ENCODE measurements around the gene PKN3. TPM values are rescaled to one million over a fixed set of nuclear protein-coding genes. Genes with fewer than 3 reads are reported as not detected.

The PKN3 gene
- total and polyA plus RNA-seq, 9 of the 15 experiments (the other 6 are each of a cell fraction or from before 2014, with no cell fraction given) = 0.82 to 49.2 (median 19.7) TPM

GRCh38 chr9:128702445-128702948, at the start of gene PKN3 (continued):
- TF ChIP-seq ZNF592 (IDR thresholded peaks at IDR 0.05) (peak; percentile 78), ATF7 (IDR thresholded peaks at IDR 0.05) (peak; percentile 81), RB1 (IDR thresholded peaks at IDR 0.05; ENCODE audit: low read depth) (peak; percentile 95), USF1 (CRISPR knock-in tag; IDR thresholded peaks at IDR 0.05) (0 out of 2 replicates have a peak, but pooled peaks have one; percentile 19), HNRNPK (IDR thresholded peaks at IDR 0.05; ENCODE audit: low read depth, low read length, poor library complexity, severe bottlenecking) (peak; percentile 5), YY1 (IDR thresholded peaks at IDR 0.05; ENCODE audit: borderline replicate concordance in 1 of 3, control insufficient read depth in 1 of 3, extremely low read depth in 1 of 3, insufficient read depth in 3 of 3, insufficient read length in 1 of 3, insufficient replicate concordance in 2 of 3, low read depth in 1 of 3, low read length in 2 of 3) (peak in 2 of 3 experiments; percentile 28 to 39), EGR1 (conservative IDR thresholded peaks at IDR 0.05) (peak; percentile 28; the same call in 1 of the 2 replicates), RCOR1 (IDR thresholded peaks at IDR 0.05; ENCODE audit: borderline replicate concordance in 1 of 2, low read depth in 2 of 2, low read length in 2 of 2) (0 out of 4 replicates have a peak, but pooled peaks of 1 of the 2 experiments have one; percentile 4), L3MBTL2 (IDR thresholded peaks at IDR 0.05) (peak; percentile 62), KLF1 (tag; IDR thresholded peaks at IDR 0.05) (0 out of 2 replicates have a peak, but pooled peaks have one; percentile 38), RAD21 (CRISPR knock-in tag; conservative IDR thresholded peaks at IDR 0.05 in 1 of 2, IDR thresholded peaks at IDR 0.05 in 1 of 2) (peak; percentile 57 to 58), CC2D1A (IDR thresholded peaks at IDR 0.05) (no peak), CTCFL (IDR thresholded peaks at IDR 0.05; ENCODE audit: borderline replicate concordance, insufficient read depth, low read depth, low read length, poor library complexity, severe bottlenecking) (peak; percentile 80), SAP30 (IDR thresholded peaks at IDR 0.05; ENCODE audit: borderline replicate concordance, insufficient read depth, low read depth, low read length, poor library complexity, severe bottlenecking) (peak; percentile 45), CTCF (IDR thresholded peaks at IDR 0.05 in 2 of 3, conservative IDR thresholded peaks at IDR 0.05 in 1 of 3; ENCODE audit: insufficient read depth in 2 of 3, low read depth in 1 of 3, low read length in 3 of 3) (peak; percentile 73 to 96 (median 89)), MYC (IDR thresholded peaks at IDR 0.05; ENCODE audit: low read depth, low read length) (0 out of 2 replicates have a peak, but pooled peaks have one; percentile 57), MYC (CRISPR knock-in tag; IDR thresholded peaks at IDR 0.05; ENCODE audit: borderline replicate concordance, low read depth) (no peak; the same call in 1 of the 2 replicates)

Measured in K562 (cell line).